Measurements from ENCODE around the gene M1AP. TPM values are rescaled to one million over a fixed set of nuclear protein-coding genes. Genes with fewer than 3 reads are reported as not detected.
A peak's percentile ranks its signal among the peaks of the same experiment; 100 is the strongest.

The M1AP gene
- total RNA-seq, 1 donor from 2014 or later = 0.10 TPM

DNA sequence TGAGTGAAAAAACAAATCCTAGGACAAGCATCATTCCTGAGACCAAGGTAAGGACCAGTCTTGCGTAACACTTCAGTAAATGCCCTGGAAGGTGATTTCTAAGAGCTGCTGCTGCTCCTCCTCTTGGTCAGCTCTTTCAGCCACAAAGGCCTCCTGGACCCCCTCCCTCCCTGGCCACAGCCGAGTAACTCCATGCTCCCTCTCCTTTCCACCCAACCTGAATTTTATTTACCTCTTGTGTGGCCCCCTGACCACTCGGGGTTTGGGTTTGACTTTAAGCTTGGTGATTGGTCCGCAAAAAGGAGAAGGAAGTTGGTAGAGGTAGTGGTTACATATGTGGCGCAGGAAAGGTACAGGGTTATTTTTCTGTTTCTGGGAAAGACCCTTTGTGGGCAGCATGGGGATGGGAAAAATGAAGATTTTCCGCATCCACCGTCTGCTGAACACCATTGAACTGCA, 109.2 kb downstream of the M1AP start:
- no peak for DNase-seq (ENCODE audit: low spot score)
- Mint-ChIP-seq H3K4me1 (ENCODE audit: low read depth) (peaks cover 17% of the 10 kb centered on the region), H3K36me3 (ENCODE audit: low read depth) (peaks cover 1% of the 10 kb centered on the region), H3K9me3 (no peaks in the 10 kb centered on the region), H3K27me3 (ENCODE audit: insufficient read depth) (peaks cover 14% of the 10 kb centered on the region), H3K27ac (no peak overlapping the region), H3K4me3 (no peak overlapping the region)
- intact Hi-C loops (cut with micrococcal nuclease) = no loop called here

DNA sequence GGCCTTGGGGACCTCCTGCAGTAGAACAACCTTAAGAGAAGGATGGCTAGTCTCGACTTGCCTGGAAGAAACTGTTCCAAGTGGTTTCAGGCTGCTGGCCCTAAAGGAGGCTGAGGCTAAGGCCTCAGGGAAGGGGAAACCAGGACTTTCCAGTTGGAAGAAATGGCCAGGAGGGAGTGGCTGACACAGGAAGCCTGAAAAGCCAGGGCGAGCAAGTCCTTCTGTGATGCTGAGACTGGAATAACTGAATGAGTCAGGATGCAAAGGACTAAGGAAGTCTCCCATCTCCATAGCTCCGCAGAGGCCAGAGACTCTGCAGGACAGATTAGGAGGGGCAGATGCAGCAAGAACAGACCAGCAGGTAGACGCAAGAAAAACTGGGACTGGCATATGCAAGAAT, 111.0 kb downstream of the M1AP start:
- intact Hi-C loops (cut with micrococcal nuclease) = no loop called here
- no peak for DNase-seq (ENCODE audit: low spot score)
- Mint-ChIP-seq H3K27ac (no peak overlapping the region), H3K4me1 (ENCODE audit: low read depth) (peaks cover 23% of the 10 kb centered on the region), H3K36me3 (ENCODE audit: low read depth) (peaks cover 13% of the 10 kb centered on the region), H3K27me3 (ENCODE audit: insufficient read depth) (peaks cover 11% of the 10 kb centered on the region), H3K9me3 (no peaks in the 10 kb centered on the region), H3K4me3 (no peak overlapping the region)

DNA sequence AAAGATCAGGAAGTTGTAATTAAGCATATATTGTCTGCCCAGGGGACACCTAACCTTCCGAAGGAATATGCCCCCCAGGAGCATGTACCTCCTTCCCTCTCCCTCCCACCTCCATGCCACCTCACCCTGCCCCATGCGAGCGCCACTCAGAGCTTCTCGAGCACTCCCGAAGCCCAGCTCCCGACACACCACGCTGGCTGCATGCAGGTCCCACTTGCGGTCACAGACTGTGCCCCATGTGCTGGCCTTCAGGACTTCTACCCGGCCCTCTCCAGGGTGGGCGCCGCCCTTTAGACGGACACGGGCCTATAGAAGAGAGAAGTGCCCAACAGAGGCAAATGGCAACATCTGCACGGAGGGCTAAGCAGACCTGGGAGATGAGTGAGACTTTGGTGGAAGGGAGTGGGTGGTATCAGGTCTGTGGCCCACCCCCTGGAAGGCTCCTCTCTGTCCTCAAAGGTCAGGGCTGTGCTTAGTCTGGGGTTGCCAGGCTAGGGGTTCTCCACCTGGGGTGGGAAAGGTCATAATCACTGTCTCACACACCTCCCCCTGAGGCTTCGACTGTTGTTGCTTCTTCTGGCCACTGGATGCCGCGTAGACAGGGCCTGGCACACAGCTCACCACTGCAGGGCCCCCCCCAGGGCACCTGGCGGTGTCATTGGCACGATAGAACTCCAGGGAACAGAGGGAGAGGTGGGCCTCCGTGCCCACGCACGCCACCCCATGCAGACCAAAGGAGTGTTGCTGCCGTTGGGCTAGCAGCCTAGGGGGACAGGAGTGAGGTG, 111.8 kb downstream of the M1AP start:
- no peak for DNase-seq (ENCODE audit: low spot score)
- no peak overlapping the region for H3K4me3 Mint-ChIP-seq
- no peak overlapping the region for H3K27ac Mint-ChIP-seq
- peaks cover 7% of the 10 kb centered on the region for H3K27me3 Mint-ChIP-seq (ENCODE audit: insufficient read depth)
- peaks cover 31% of the 10 kb centered on the region for H3K4me1 Mint-ChIP-seq (ENCODE audit: low read depth)
- H3K9me3 Mint-ChIP-seq = no peaks in the 10 kb centered on the region
- intact Hi-C loops (cut with micrococcal nuclease) = no loop called here
- peaks cover 18% of the 10 kb centered on the region for H3K36me3 Mint-ChIP-seq (ENCODE audit: low read depth)

DNA sequence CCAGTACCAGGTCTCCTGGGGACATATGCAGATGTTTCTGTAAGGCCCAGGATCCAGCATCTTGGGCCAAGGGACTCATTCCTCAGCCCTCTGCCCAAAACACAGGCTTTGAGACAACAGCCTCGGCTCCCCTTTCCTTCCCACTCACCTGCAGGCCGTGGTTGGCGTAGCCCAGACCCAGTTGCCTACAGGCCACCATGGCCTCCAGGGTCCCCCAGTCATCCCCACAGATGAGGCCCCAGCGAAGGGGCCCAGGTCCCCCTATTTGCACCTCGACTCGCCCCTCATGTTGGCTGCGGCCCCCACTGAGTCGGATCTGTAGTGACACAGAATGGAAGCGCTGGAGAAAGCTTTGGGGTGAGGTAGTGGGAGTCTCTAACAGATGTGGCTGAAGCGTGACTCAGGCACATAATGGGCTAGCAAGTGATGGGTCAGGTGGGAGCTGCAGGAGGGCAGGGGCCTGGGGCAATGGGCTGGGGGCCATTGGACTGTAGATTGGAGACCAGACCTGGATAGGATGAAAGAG, 112.6 kb downstream of the M1AP start:
- DNase-seq (ENCODE audit: low spot score) = no peak
- no peak overlapping the region for H3K27ac Mint-ChIP-seq
- no peak overlapping the region for H3K4me3 Mint-ChIP-seq
- H3K9me3 Mint-ChIP-seq = no peaks in the 10 kb centered on the region
- H3K4me1 Mint-ChIP-seq (ENCODE audit: low read depth) = peaks cover 39% of the 10 kb centered on the region
- intact Hi-C loops (cut with micrococcal nuclease) = no loop called here
- peaks cover 7% of the 10 kb centered on the region for H3K27me3 Mint-ChIP-seq (ENCODE audit: insufficient read depth)
- H3K36me3 Mint-ChIP-seq (ENCODE audit: low read depth) = peaks cover 23% of the 10 kb centered on the region

DNA sequence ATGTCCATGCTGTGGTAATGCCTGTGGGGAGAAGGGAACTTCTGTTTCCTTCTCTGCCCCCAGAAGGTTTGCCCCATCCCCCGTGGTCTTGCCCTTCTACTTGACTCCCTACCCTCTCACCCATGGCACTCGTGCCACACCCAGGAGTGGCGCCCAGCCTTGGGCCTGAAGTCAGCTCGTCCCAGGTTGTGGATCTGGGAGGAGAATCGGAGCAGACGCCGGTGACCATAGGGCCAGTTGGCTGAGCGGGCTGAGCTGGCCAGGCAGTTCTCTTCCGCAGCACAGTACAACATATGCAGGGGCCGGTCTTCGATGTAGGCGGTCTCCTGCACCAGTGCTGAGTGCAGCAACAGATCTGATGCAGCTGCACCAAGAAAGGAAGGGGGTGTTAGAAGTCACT, 113.7 kb downstream of the M1AP start:
- Mint-ChIP-seq H3K4me1 (ENCODE audit: low read depth) (peaks cover 37% of the 10 kb centered on the region), H3K9me3 (no peaks in the 10 kb centered on the region), H3K27me3 (ENCODE audit: insufficient read depth) (peaks cover 7% of the 10 kb centered on the region), H3K4me3 (no peak overlapping the region), H3K36me3 (ENCODE audit: low read depth) (peaks cover 23% of the 10 kb centered on the region), H3K27ac (no peak overlapping the region)
- no peak for DNase-seq (ENCODE audit: low spot score)
- intact Hi-C loops (cut with micrococcal nuclease) = no loop called here

GRCh38 chr2:74533464-74533863, 114.7 kb downstream of the M1AP start:
- no peak for DNase-seq (ENCODE audit: low spot score)
- Mint-ChIP-seq H3K27me3 (ENCODE audit: insufficient read depth) (peaks cover 3% of the 10 kb centered on the region), H3K9me3 (no peaks in the 10 kb centered on the region), H3K4me3 (no peak overlapping the region), H3K4me1 (ENCODE audit: low read depth) (peaks cover 30% of the 10 kb centered on the region), H3K36me3 (ENCODE audit: low read depth) (peaks cover 29% of the 10 kb centered on the region), H3K27ac (no peak overlapping the region)
- intact Hi-C loops (cut with micrococcal nuclease) = no loop called here

- Mint-ChIP-seq H3K27me3 (ENCODE audit: insufficient read depth) (no peaks in the 10 kb centered on the region), H3K4me1 (ENCODE audit: low read depth) (peaks cover 37% of the 10 kb centered on the region), H3K27ac (peak overlapping the region; percentile 63), H3K4me3 (peak overlapping the region; percentile 99), H3K9me3 (no peaks in the 10 kb centered on the region), H3K36me3 (ENCODE audit: low read depth) (peaks cover 40% of the 10 kb centered on the region)
- DNase-seq (ENCODE audit: low spot score) = no peak
- intact Hi-C loops (cut with micrococcal nuclease) = loop anchor here (1.0 kb wide), 1 partner anchor 282 kb away; no protein-coding TSS in a partner anchor
These were observed 115.9 kb downstream of the M1AP start for GRCh38 chr2:74532222-74532621.

DNA sequence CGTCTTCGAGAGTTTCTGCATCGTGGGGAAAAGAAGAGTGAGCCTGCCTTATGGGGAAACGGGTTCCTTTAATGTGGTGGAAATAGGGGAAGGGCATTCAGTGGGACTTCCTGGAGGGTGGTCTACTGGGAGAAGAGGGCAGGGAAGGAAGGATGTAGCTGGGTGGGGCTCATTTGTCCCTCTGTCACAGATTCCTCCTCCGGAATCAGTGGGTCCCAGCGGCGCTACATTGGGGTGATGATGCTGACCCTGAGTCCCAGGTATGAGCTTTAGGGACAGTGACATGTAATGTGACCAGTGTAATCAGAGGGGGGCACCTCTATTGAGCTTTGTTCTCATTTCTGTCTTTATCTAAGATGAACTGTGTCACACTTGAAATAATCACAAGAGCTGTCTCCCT, 116.5 kb downstream of the M1AP start:
- H3K27me3 Mint-ChIP-seq (ENCODE audit: insufficient read depth) = no peaks in the 10 kb centered on the region
- H3K4me3 Mint-ChIP-seq = peak overlapping the region; percentile 99
- H3K27ac Mint-ChIP-seq = peak overlapping the region; percentile 95
- intact Hi-C loops (cut with micrococcal nuclease) = loop anchor here (1.0 to 2.0 kb wide), 3 partner anchors 17 to 281 kb away; no protein-coding TSS in a partner anchor
- no peaks in the 10 kb centered on the region for H3K9me3 Mint-ChIP-seq
- DNase-seq (ENCODE audit: low spot score) = no peak
- peaks cover 43% of the 10 kb centered on the region for H3K4me1 Mint-ChIP-seq (ENCODE audit: low read depth)
- peaks cover 46% of the 10 kb centered on the region for H3K36me3 Mint-ChIP-seq (ENCODE audit: low read depth)

GRCh38 chr2:74530239-74531187, 117.6 kb downstream of the M1AP start:
- Mint-ChIP-seq H3K27ac (peak overlapping the region; percentile 95), H3K9me3 (no peaks in the 10 kb centered on the region), H3K27me3 (ENCODE audit: insufficient read depth) (no peaks in the 10 kb centered on the region), H3K4me1 (ENCODE audit: low read depth) (peaks cover 49% of the 10 kb centered on the region), H3K36me3 (ENCODE audit: low read depth) (peaks cover 56% of the 10 kb centered on the region), H3K4me3 (peak overlapping the region; percentile 99)
- DNase-seq (ENCODE audit: low spot score) = peak; percentile 42
- intact Hi-C loops (cut with micrococcal nuclease) = loop anchor here (1.0 to 2.0 kb wide), 3 partner anchors 18 to 196 kb away; partner anchors contain the start of gene DOK1

GRCh38 chr2:74529357-74530238, 118.5 kb downstream of the M1AP start, which contains the start of the genes AUP1 and HTRA2:
Gene AUP1, minus strand, starts transcription at chr2:74529706. Its CDS starts 77 bp downstream, at chr2:74529629.
Gene HTRA2, plus strand, starts transcription at chr2:74529933. Its CDS starts 74 bp downstream, at chr2:74530007.
- Mint-ChIP-seq H3K4me1 (ENCODE audit: low read depth) (peaks cover 49% of the 10 kb centered on the region), H3K4me3 (peak within 1 kb of the TSS; percentile 99), H3K27ac (peak within 1 kb of the TSS; percentile 95), H3K9me3 (no peaks in the 10 kb centered on the region), H3K27me3 (ENCODE audit: insufficient read depth) (no peaks in the 10 kb centered on the region), H3K36me3 (ENCODE audit: low read depth) (peaks cover 60% of the 10 kb centered on the region)
- peak; percentile 90 for DNase-seq (ENCODE audit: low spot score)
- intact Hi-C loops (cut with micrococcal nuclease) = loop anchor here (1.0 to 2.0 kb wide), 16 partner anchors 13 to 792 kb away; partner anchors contain the start of genes C2orf81, DOK1, MRPL53 and PCGF1

DNA sequence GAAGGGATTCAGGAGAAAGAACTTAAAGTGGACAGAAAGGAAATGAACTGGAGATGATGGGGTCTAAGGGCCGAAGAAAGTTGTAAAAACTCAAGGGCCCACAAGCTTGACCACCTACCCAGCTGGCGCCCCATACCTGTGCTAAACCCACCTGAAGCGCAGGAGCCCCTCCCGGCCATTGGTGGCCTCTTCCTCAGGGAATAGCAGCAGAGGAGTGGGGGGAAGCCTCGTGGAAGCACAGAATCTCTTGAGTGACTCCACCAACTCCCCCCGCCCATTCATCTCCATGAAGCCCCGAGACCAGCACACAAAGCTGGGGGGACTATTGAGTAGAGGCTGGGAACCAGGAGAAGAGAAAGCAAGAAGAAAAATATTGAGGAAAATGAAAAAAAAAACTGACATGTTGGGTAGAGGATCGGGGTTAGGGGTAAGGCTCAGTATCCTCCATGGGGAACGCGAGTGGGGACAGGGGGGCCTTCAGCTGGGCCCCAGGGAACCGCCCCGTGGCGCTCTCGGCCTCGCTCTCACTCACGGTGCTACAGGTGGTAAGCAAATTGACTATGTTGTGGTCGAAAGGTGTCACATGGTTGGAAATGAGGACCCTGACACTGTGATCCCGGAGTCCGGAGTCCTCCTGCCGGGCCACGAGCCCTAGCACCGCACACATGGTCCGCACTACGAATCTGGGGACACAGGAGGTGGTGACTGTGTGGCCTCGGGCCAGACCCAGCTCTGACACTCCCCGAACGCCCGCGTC, 119.4 kb downstream of the M1AP start:
- Mint-ChIP-seq H3K27me3 (ENCODE audit: insufficient read depth) (no peaks in the 10 kb centered on the region), H3K4me1 (ENCODE audit: low read depth) (peaks cover 49% of the 10 kb centered on the region), H3K27ac (peak overlapping the region; percentile 95), H3K9me3 (no peaks in the 10 kb centered on the region), H3K4me3 (peak overlapping the region; percentile 99), H3K36me3 (ENCODE audit: low read depth) (peaks cover 57% of the 10 kb centered on the region)
- intact Hi-C loops (cut with micrococcal nuclease) = loop anchor here (1.0 to 2.0 kb wide), 14 partner anchors 12 to 791 kb away; partner anchors contain the start of genes C2orf81, MRPL53, PCGF1 and POLE4
- DNase-seq (ENCODE audit: low spot score) = no peak
